Kidney (tissue), 14 donors: ENCODE results near the gene PCDHA5. TPM values are rescaled to one million over a fixed set of nuclear protein-coding genes. Genes with fewer than 3 reads are reported as not detected.
A peak's percentile ranks its signal among the peaks of the same experiment; 100 is the strongest.

Experiments
- DNase-seq, 5 donors: peaks; one replicate each; pipeline ENCODE4 v3.0.0-alpha.2; 2013 to 2020
- FAIRE-seq: peaks from 2 replicates; lab custom pipeline; 2012; peaks lifted over from hg19 to GRCh38; lab: Jason Lieb, UNC
- H3K27ac ChIP-seq, 2 donors: one replicate each; pipeline ENCODE4 v1.7.0; 2013; ENCODE audit warnings: low read depth in 2 of 2, low read length in 2 of 2, inconsistent platforms in 1 of 2
- H3K27me3 ChIP-seq: one replicate; pipeline ENCODE4 v1.7.1; 2013; ENCODE audit warnings: low read length, inconsistent platforms; ENCODE audit not compliant: control insufficient read depth, insufficient read depth
- H3K36me3 ChIP-seq, 3 donors: one replicate each; pipeline versions ENCODE4 v1.7.0 to v1.7.1; 2013; ENCODE audit warnings: low read length in 3 of 3, control low read depth in 1 of 3, inconsistent platforms in 1 of 3; ENCODE audit not compliant: insufficient read depth in 3 of 3, control insufficient read depth in 2 of 3
- H3K4me1 ChIP-seq, 3 donors: one replicate each; pipeline versions ENCODE4 v1.7.0 to v1.7.1; 2013; ENCODE audit warnings: low read length in 3 of 3, inconsistent platforms in 1 of 3, low read depth in 1 of 3; ENCODE audit not compliant: control insufficient read depth in 2 of 3, insufficient read depth in 2 of 3
- H3K4me3 ChIP-seq, 3 donors: one replicate each; pipeline versions ENCODE4 v1.7.0 to v1.8.1; 2013; ENCODE audit warnings: low read length in 3 of 3, control low read depth in 1 of 3, inconsistent platforms in 1 of 3
- H3K9ac ChIP-seq, 3 donors: one replicate each; pipeline versions ENCODE4 v1.7.0 to v1.7.1; 2013; ENCODE audit warnings: low read length in 3 of 3, control low read depth in 1 of 3, inconsistent platforms in 1 of 3
- H3K9me3 ChIP-seq, 3 donors: one replicate each; pipeline versions ENCODE4 v1.7.0 to v1.7.1; 2013; ENCODE audit warnings: low read length in 3 of 3, control low read depth in 1 of 3, inconsistent platforms in 1 of 3; ENCODE audit not compliant: control insufficient read depth in 2 of 3, insufficient read depth in 1 of 3
- CTCF ChIP-seq: IDR thresholded peaks from 3 replicates; pipeline ENCODE4 v1.5.1; 2012; ENCODE audit warnings: mild to moderate bottlenecking, moderate library complexity, borderline replicate concordance; ENCODE audit not compliant: insufficient read depth; ENCODE audit errors: extremely low read depth
- intact Hi-C: fragments of 100-400 bp; cut with DNase I; formaldehyde crosslinking; loops from one replicate; pipeline ENCODE4 v1.11.1; 2022
- polyA plus RNA-seq: library from polyadenylated mRNA; stranded (reverse); fragments of 350-450 nt; fragmentation: Illumina TruSeq; extraction: RNeasy Lipid Tissue Mini Kit (QIAGEN cat#74804); gene quantifications from one replicate; pipeline ENCODE4 v1.2.3, GENCODE V29; 2014; ENCODE audit warnings: low read depth, low replicate concordance; ENCODE audit not compliant: insufficient read depth
- total RNA-seq: library from RNA; stranded (reverse); fragmentation: NEBNext Ultra II Directional; extraction: Animal tissue kit (Norgen Biotek cat#: 25700); gene quantifications from one replicate; pipeline ENCODE4 v1.2.1, GENCODE V29; 2021
- donor health status: control.
- donor health status: control.
- donor health status: control.
- donor health status: control.
- donor health status: control.
- donor health status: DM: yes; HTN: yes; CAD: no.
- donor health status: Normal renal cell carcinoma (clear cell type).

Gene PCDHA5
- total and polyA plus RNA-seq, 2 donors from 2014 or later = 0.91 TPM; not detected in 1

- Histone ChIP-seq H3K4me1 (no peaks in the 10 kb centered on the region), H3K9ac (no peak overlapping the region), H3K9me3 (peaks cover 0 to 40% (median 13%) of the 10 kb centered on the region in 3 donors), H3K27ac (no peak overlapping the region), H3K4me3 (no peak overlapping the region), H3K36me3 (no peaks in the 10 kb centered on the region), H3K27me3 (no peaks in the 10 kb centered on the region)
- FAIRE-seq (no peak), DNase-seq (no peak)
- TF ChIP-seq CTCF = no peak
- intact Hi-C loops = no loop called here
Measured at GRCh38 chr5:140857987-140858240, 36.5 kb downstream of the PCDHA5 start.

- no peak overlapping the region for H3K4me3 ChIP-seq
- DNase-seq = peak in 1 of 5 donors; percentile 61
- no peaks in the 10 kb centered on the region for H3K36me3 ChIP-seq
- no peak overlapping the region for H3K27ac ChIP-seq
- H3K9me3 ChIP-seq = peaks cover 0 to 28% (median 6%) of the 10 kb centered on the region in 3 donors
- H3K4me1 ChIP-seq = no peaks in the 10 kb centered on the region
- no peak for FAIRE-seq
- intact Hi-C loops = no loop called here
- no peak overlapping the region for H3K9ac ChIP-seq
- no peaks in the 10 kb centered on the region for H3K27me3 ChIP-seq
- no peak for TF ChIP-seq CTCF
Measured at GRCh38 chr5:140862441-140863295, 41.3 kb downstream of the PCDHA5 start.

GRCh38 chr5:140868721-140869554, 47.5 kb downstream of the PCDHA5 start, which contains the start of gene PCDHA11:
PCDHA11 (plus strand) TSS chr5:140868957; CDS start chr5:140869104, 147 bp downstream.
- peak in 2 of 5 donors; percentile 10 to 15 for DNase-seq
- no peak for FAIRE-seq
- no peak within 1 kb of the TSS for H3K9ac ChIP-seq
- no peak within 1 kb of the TSS for H3K27ac ChIP-seq
- TF ChIP-seq CTCF = peak; percentile 25
- no peaks in the 10 kb centered on the region for H3K27me3 ChIP-seq
- peak within 1 kb of the TSS in 2 of 3 donors; percentile 24 to 38 for H3K4me3 ChIP-seq
- H3K36me3 ChIP-seq = no peaks in the 10 kb centered on the region
- H3K9me3 ChIP-seq = peaks cover 0 to 14% (median 3%) of the 10 kb centered on the region in 3 donors
- intact Hi-C loops = no loop called here
- H3K4me1 ChIP-seq = no peaks in the 10 kb centered on the region
